ENCODE data around the gene RASL11B. TPM values are rescaled to one million over a fixed set of nuclear protein-coding genes. Genes with fewer than 3 reads are reported as not detected.
A peak's percentile ranks its signal among the peaks of the same experiment; 100 is the strongest.

Gene RASL11B
- total and polyA plus RNA-seq, 10 of the 15 experiments (the other 5 are each of a cell fraction or from before 2014, with no cell fraction given): 0.06 to 0.45 (median 0.08) TPM; not detected in 5

- TF ChIP-seq RAD51 (IDR thresholded peaks at IDR 0.05): no peak
- no peak for TF ChIP-seq CBFB (IDR thresholded peaks at IDR 0.05; ENCODE audit: low read depth)
- no peak for TF ChIP-seq TARDBP (IDR thresholded peaks at IDR 0.05; ENCODE audit: borderline replicate concordance)
- TF ChIP-seq SUZ12 (IDR thresholded peaks at IDR 0.05; ENCODE audit: unreplicated experiment): no peak
- TF ChIP-seq CTCF (IDR thresholded peaks at IDR 0.05 in 2 of 3, conservative IDR thresholded peaks at IDR 0.05 in 1 of 3; ENCODE audit: control insufficient read depth in 2 of 3, extremely low read depth in 1 of 3, insufficient read depth in 1 of 3, low read depth in 3 of 3, low read length in 3 of 3): peak in 2 of 3 experiments; percentile 7 to 28; a peak in 2 of 6 replicates
- TF ChIP-seq SP1 (IDR thresholded peaks at IDR 0.05; ENCODE audit: low read depth, low read length): peak; percentile 8
- TF ChIP-seq MEF2A (IDR thresholded peaks at IDR 0.05; ENCODE audit: insufficient read depth, low read depth, low read length): no peak
- TF ChIP-seq FOS (IDR thresholded peaks at IDR 0.05; ENCODE audit: borderline replicate concordance, extremely low read depth, insufficient read length): no peak
- no peak for TF ChIP-seq ZBTB4 (CRISPR knock-in tag; IDR thresholded peaks at IDR 0.05)
- no peak for TF ChIP-seq MXI1 (IDR thresholded peaks at IDR 0.05; ENCODE audit: low read depth, low read length)
- no peak for TF ChIP-seq JUND (IDR thresholded peaks at IDR 0.05; ENCODE audit: low read depth, low read length)
- no peak for TF ChIP-seq EZH2 (IDR thresholded peaks at IDR 0.05; ENCODE audit: borderline replicate concordance, control insufficient read depth, low read depth, low read length)
- no peak for TF ChIP-seq ZNF217 (IDR thresholded peaks at IDR 0.05)
- TF ChIP-seq ZBTB11 (CRISPR knock-in tag; IDR thresholded peaks at IDR 0.05): no peak
- TF ChIP-seq CBX5 (IDR thresholded peaks at IDR 0.05; ENCODE audit: low read depth): no peak
- TF ChIP-seq DPF2 (IDR thresholded peaks at IDR 0.05): peak; percentile 25; the same call in 1 of the 2 replicates
- peak; percentile 55 for TF ChIP-seq IKZF1 (conservative IDR thresholded peaks at IDR 0.05)
- TF ChIP-seq POLR2AphosphoS5 (IDR thresholded peaks at IDR 0.05; ENCODE audit: low read length): no peak
- TF ChIP-seq PBX3 (IDR thresholded peaks at IDR 0.05; ENCODE audit: insufficient replicate concordance, low read depth, low read length): no peak
- TF ChIP-seq ATF7 (IDR thresholded peaks at IDR 0.05; ENCODE audit: low read depth): no peak
- TF ChIP-seq LARP7 (IDR thresholded peaks at IDR 0.05): 0 out of 2 replicates have a peak, but pooled peaks have one; percentile 44
Observed at GRCh38 chr4:52861879-52862616, at the start of gene RASL11B (continued).
